GM21529 (cell line): ENCODE measurements around the gene ANKS6.

Experiments
- ATAC-seq: cut with Tn5 transposase; IDR thresholded peaks from one replicate; pipeline ENCODE4 v1.9.1; 2021; ENCODE audit not compliant: unreplicated experiment

The ANKS6 gene

DNA sequence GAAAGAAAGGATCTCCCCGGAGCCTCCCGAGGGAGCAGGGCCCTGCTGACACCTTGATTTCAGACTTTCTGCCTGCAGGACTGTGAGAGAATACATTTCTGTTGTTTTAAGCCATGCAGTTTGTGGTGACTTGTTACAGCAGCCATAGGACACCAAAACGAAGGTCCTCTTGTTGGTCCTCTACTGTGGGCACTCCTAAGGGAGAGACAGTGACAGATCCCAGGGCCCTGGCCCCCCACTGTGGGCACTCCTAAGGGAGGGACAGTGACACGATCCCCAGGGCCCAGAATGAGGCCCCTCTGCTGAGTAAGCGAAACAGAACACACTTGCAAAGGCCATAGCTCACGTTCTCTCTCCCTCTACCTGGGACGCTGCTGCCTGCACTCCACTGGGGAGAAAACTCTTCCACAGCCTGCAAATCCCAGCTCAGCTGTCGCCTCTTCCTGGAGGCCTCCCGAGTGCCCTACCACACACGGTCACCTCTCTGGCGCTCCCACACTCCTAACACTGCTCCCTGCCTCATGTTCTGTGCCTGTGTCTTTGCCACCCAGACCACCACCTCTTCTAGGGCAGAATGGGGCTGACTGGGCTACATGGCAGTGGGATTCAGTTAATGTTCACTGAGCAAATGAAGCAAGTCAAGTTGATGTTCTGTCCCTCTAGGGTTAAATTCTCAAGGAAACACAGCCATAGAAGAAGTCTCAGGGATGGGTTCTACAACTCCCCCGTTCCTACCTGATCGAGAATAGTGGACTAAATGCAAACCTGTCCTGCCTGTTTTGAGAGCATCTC, 23.8 kb downstream of the ANKS6 start:
- ATAC-seq = no peak

DNA sequence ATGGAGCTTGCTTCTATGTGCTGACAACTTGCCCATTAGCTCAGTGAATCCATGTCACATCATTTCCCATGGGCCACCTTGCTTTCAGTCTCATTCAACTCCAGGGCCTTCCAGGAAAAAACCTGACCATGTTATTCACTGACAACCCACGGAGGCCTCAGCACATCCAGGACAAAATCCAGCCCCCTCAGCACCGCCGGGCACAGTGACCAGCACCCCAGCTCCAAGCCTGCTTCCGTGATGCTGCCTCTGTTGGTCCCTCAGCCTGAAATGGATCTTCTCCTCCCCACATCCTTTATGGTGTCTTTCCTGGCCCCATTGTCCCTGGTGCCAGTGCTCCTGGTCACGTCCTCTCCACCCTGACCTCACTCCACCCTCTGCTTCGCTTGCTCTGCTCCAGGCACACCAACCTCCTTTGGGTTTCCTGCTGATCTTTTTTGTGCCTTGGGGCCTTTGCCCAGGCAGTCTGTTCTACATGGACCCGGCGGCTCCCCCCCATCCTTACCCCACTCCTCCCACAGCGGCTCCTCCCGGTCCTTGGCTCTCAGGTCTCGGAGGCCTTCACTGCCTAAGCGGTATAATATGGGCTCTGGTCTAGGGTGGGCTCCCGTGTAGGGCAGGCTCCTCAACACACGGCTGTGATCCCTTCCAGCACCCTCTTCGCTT, 25.0 kb downstream of the ANKS6 start:
- ATAC-seq = no peak

DNA sequence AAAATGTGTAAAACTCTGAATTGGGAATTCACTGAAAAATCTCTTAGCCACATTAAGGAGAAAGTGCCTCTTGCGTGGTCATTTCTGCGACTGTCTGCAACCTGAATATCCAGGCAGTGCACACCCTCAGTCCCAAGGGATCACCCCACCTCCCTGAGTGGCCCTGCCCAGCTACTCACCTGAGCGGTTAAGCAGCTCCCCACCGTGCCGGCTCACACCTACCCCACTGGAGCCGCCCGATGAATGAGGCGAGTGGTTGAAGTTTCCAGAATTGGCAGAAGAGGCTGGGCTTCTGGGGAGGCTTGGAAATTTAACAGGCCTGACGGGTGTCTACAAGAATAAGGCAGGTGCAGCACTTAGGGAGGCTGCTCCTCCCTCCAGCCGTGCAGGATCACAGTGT, 25.6 kb downstream of the ANKS6 start:
- no peak for ATAC-seq

DNA sequence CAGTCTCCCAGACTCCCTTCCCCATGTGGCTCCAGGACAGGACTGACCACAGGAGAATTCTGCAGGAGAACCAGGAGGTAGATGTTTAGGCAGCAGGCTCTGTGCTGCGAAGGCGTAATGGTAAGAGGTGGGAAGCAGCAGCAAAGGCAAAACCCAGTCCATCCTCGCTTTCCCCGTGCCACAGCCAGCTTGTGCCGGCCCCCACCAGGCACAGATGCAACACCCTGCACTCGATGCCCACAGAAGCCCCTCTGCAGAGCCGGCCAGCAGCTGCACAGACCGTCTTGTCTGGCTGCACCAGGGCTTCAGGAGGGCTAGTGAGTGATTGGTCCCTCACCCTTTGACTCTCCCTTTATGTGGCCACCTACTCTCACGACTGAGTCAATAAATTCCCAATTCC, 28.0 kb downstream of the ANKS6 start:
- no peak for ATAC-seq

DNA sequence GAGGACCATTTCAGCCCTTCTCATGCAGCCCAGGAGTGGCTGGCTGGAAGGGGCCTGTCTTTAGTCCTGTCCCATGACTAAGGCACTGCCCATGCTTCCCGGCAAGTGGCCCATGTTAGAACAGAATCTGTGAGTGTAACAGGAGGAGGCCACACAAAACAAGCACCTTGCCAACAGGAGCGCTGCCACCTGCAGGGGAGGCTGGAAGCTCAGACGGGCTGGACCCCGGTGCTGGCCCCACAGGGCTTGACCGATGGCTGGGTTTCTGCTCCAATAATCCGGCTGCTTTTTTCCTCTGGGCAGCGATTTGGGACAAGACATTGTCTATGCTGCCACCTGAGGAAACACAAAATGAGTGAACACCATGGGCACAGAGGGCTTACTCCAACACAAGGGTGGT, 28.4 kb downstream of the ANKS6 start:
- no peak for ATAC-seq

DNA sequence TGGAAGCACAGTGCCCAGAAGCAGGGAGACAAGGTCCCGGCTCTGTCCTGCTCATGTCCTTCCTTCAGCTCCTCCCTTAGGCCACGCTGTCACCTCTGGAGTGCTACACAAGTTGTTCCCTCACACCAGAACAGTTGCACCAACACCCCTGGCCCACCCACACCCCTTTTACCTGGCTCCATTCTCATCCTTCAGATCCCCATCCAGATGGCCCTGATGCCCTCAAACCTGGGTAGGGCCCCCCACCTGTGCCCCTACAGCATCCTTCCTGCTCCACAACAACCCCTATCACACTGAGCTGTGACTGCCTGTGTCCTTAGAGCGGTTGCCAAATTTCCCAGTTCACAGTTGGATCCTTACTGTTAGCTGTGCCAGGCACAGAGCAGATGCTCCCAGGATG, 29.2 kb downstream of the ANKS6 start:
- no peak for ATAC-seq

DNA sequence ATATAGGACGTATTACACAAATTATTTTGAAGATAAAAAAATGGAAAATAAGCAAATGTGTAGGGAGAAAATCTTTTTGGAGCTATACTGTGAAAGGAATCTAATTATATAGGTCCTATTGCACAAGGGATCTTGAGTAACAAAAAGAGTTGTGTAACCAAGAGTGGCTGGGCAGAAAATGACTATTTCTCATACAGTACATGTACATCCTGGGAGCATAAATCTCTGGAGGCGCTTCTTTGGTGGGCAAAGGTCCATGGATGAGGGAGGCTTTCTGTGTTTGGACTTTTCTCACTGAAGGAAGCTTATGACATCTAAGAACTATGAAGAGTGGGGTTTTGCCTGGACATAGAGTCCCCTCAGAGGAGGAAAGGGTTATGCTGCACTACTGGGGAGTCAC, 29.8 kb downstream of the ANKS6 start:
- ATAC-seq = no peak

DNA sequence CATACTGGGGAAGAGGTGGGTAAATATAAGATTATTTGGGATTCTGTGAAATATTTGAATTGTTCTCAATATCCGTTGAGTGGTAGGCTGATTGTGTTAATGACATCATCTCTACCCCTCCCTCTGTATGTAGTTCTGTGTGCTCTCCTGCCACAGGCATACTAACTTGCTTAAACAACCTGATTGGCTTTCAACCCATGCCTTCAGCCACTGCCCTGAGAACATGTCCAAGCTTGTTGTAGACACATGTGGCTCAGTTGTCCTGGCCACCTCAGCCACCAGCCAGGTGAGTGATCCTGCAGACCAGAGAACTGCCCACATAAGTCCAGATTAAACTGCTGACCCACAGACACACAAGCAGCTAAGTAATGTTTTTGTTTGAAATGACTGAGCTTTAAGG, 31.1 kb downstream of the ANKS6 start:
- ATAC-seq = no peak

DNA sequence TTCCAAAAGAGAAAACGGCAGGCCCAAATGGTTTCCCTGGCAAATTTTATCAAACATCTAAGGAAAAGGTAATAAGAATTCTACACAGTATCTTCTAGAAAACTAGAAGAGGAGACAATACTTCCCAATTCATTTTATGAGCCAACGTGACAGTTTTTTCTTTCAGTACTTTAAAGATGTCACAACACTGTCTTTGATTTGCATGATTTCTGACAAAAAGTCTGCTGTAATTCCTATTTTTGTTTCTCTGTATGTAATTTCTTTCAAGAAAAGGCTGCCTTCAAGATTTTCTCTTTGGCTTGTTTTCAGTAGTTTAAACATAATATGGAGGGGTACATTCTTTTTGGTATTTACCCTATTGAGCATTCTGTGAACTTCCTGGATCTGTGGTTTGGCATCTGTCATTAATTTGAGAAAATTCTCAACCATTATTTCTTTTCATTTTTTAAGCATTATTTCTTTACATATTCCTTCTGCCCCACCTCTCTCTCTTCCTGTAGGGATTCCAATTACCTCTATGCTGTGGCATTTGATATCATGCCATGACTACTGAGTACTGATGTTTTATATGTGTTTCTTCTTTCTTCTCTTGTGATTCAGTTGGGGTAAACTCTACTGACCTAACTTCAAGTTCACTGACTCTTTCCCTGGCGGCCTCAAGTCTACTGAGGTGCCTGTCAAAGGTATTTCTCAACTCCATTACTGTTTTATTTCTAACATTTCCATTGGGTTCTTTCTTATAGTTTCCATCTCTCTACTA, 32.2 kb downstream of the ANKS6 start:
- ATAC-seq = no peak

DNA sequence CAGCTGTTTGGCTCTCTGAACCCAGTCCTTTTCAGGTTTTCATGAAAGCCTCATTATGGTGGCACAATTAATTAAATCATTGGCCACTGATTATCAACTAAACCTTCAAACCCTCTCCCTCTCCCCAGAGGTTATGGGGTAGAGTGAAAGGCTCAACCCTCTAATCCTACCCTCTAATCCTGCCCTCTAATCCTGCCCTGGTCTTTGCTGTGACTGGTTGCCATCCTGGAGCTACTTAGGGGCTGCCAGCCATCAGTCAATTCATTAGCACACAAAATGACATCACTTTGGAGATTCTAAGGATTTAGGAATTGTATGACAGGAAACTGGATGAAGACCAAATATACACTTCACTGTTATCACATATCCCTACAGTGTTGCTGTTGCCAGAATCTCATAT, 36.1 kb downstream of the ANKS6 start:
- no peak for ATAC-seq

DNA sequence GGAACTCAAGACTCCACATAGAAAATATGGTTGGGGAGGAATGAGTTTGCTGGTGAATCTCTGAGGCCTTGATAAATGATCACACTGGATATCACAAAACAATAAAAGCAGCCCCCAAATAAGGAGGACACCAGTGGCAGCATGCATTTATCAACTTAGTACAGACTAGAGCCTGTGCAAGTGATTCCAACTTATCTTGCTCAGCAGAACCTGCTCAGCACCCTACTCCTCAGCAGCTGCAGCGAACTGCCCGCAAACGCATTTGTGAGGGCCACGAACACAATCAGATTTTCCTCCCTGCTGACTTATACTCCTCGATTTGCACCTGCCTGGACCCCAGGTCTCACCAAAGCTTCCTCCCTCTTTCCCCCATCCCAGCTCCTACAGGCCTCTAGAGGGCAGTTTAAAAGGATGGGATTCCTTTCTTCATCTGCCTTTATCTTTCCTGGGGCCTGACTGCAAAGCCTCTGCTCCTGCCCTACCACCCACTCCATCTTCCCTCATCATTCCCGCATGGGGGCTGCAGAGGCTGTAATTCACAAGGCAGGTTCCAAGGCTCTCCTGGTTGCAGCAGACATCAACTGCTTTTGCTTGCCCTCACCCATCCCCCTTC, 41.2 kb downstream of the ANKS6 start:
- ATAC-seq = no peak

DNA sequence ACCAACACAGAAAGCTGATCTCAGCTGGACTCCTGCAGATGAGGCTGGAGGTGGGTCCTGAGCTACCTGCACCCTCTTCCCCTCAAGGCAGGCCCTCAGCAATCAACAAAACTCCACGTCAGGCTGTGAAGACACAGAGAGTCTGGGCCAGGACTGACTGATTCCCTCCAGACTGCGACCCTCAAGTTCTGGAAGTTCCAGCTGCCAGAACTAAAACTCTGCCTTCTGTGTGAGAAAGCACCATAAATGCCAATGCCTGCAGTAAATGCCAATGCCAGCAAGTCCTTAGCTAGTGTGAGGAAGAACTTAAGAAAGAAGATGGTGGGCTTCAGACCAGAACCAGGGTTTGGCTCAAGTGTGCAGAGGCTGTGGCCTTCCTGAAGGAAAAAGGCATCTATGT, 45.1 kb downstream of the ANKS6 start:
- ATAC-seq = no peak

DNA sequence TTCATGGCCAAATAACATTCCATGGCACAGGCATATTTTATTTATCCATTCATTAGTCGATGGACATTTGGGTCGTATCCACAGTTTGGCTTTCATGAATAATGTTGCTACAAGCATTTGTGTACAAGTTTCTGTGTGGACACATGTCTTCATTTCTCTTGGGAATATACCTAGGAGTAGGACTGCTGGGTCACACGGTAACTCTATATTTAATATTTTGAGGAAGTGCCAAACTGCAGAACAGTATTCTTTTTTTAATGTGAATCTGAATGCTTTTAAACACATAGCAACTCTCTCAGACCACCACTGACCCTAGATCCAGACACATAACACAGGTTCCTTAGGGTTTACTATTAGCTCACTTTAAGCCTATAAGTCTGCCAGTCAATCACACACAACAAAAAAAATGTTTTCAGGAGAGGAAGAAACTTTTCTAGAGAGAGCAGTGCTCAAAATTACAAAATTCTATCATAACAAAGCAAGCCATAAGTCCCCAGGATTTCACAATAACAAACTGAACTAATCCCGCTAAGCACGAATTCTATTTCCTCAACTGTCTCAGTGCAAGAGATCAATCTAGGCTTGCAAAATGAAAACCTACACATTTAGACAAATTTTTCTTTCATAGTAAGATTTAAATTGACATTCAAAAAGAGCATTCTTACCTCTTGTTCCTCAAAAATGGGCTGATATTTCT, 45.8 kb downstream of the ANKS6 start:
- no peak for ATAC-seq

DNA sequence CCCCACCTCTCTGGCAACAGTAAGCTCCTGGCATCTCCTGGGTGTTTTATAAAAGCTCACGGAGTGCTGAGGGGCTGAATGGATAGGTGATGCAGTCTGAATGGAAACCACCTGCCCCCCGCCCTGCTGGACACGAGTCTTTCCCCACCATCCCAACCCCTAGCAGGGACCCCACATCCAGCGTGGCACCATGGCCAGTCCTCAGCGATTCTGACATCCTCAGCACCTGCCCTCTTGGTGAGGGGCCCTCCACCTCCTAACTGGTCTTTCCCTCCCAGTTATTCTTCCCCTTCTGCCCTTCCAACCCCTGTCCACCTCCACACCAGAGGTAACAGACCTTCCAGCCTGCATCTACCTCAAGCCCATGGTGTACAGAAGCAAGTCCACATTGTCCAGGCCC, 48.9 kb downstream of the ANKS6 start:
- no peak for ATAC-seq

DNA sequence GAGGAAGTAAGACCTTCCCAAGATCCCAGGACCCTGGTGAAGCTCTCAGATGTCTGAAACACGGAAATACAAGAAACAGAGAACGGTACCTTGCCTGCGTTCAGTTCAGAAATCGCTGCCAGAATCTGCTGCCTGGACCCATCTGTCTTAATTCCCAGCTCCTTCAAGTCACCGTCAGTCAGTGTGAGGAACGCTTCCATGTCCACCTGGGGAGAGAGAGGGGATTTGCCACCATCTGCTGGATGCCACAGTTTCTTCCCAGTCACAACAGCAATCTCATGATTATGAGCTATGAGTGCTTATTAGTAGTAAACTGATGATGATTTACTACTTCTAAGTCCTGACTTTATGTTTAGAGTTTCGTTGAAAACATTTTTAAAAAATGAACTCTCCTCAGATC, 50.9 kb downstream of the ANKS6 start:
- ATAC-seq = no peak

DNA sequence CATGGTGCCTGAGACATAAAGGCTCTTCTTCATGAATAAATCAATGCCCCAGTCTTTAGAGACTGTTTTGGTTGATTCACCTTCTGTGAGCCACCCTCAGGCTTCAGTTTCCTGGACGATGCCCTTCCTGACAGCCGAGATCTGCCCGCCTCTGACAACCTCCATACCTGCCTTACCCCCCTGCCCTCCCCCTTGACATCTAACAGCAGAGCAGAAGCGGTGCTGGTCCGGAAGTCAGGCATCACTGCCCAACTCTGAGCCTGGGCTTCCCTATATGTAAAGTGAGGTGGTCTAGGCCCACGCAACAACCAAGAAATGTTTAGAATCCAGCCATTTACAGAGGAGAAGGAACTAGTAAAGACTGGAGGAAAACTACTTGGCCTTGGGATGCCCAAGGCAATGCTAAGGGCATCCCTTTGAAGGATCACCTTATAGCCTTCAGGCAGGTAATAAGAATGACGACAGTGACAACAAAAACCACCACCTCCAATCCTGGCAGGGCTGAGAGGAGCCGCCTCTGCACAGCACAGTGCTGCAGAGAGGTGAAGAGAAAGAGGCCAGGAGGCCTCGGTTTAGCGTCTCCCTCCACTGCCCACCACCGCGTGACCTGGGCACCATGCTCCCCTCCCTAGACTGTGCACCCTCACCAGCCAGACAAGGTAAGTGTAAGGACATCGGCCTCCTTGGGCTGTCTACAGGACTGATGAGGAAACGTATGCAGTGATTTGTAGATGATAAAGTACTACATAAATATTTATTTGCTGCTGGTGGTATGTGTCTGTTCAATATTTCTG, 52.3 kb downstream of the ANKS6 start:
- no peak for ATAC-seq

DNA sequence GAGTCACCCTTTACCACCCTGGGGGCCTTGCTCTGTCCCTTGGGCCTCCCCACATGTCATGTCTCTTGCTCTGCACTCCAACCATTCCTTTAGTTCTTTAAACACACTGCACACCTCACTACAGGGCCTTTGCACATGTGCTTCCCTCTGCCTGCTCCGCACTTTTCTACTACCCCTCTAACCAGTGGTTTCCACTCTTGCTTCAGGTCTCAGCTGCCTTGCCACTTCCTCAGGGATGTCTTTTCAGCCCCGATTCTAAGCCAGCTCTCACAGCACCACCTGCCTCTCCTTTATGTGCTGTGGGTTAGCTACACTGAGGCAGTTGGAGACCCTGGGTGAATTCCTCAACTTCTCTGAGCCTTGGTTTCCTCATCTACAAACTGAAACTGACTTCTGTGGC, 53.0 kb downstream of the ANKS6 start:
- no peak for ATAC-seq

DNA sequence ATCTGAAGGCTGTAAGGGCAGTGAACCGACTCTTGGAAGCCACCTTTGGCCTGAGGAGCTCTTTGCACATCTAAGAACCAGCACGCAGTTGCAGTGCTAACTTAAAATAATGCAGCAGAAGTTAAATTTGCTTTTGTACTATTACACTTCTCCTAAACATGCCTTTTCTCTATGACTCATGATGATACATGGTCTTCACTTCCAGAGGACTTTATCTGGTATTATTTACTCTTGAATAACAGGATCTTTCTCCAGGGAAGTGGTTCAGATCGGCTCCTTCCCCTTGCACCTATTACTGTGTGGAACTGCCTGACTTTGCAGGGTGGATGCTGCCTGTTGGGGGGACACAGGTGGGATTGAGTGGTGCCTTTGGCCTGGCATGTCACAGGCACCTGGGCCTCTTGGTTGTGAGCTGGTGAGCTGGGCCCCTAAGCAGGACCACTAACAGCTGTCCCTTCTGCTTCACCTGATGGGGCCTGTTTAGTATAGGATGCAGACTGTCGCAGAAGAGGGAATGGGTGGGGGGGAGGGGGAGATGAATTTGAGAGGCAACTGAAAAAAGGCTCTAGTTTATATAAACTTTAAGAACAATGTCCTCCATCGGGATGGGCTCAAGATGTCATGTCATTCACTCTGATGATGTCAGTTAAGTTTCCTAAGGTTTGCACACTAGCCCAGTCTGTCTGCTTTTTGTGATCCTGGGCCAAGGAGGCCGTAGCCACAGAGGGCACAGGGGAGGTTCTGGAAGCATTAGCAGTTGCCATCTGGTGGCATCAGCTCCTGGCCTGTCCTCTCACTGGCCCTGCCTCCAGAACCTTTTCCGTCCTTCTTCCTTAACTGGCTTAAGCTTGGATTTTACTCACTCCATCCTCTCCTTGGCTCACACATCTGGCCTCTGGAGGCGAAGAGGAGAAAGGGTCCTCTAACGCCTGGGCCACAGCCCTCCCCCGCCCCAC, 53.8 kb downstream of the ANKS6 start:
- ATAC-seq = no peak

DNA sequence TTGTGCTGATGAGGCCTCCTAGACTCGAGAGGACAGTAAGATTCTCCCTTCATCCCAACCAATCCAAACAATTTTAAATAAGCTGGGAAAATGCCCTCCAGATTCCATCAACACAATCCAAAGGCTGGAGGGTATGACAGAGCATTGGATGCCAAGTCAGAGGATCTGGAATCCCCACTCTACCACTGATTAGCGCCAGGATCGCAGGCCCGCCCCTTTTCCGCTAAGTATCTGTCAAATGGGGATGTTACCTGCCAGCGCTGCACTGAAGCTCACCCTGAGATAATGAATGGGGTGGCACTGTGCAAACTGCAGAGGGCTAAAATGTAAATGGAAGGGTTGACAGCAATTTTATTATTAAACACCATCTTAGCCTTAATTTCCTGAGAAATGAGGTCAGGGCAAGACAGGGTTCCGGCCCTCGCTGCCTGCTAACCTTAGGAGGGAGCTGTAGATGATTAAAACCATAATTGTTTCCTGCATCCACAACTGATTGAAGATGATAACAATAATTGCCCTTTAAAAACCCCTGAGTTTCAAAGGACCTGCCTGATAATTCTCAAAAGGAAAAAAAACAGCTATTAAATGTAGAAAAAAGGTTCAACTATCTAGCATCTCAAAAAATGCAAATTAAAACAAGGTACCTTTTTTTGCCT, 56.0 kb downstream of the ANKS6 start:
- no peak for ATAC-seq
